Trophoblast cell (in vitro differentiated cells and primary cell): ENCODE measurements around the gene INPPL1.
"Not testable (repeated sequence)": the region's sequence is repeated elsewhere in the genome, so short reads cannot be mapped to it uniquely, and the experiment has no call there.

Source experiments
- DNase-seq, 2 donors: peaks; one replicate each; pipeline ENCODE4 v3.0.0-alpha.2; 2016
- H2AFZ ChIP-seq: 2 replicates; pipeline ENCODE4 v1.6.1; 2013; ENCODE audit warnings: low read length, moderate library complexity, mild to moderate bottlenecking; ENCODE audit not compliant: insufficient read depth, poor library complexity
- H2AK5ac ChIP-seq: 2 replicates; pipeline ENCODE4 v1.6.1; 2013; ENCODE audit warnings: mild to moderate bottlenecking, low read length
- H2BK120ac ChIP-seq: 2 replicates; pipeline ENCODE4 v1.6.1; 2013; ENCODE audit warnings: low read length, mild to moderate bottlenecking, moderate library complexity; ENCODE audit not compliant: insufficient read depth, poor library complexity
- H2BK12ac ChIP-seq: 2 replicates; pipeline ENCODE4 v1.6.1; 2013; ENCODE audit warnings: mild to moderate bottlenecking, low read length, moderate library complexity
- H2BK5ac ChIP-seq: 2 replicates; pipeline ENCODE4 v1.6.1; 2013; ENCODE audit warnings: low read length, low read depth, moderate library complexity, mild to moderate bottlenecking; ENCODE audit not compliant: poor library complexity
- H3K14ac ChIP-seq: 2 replicates; pipeline ENCODE4 v1.6.1; 2013; ENCODE audit warnings: mild to moderate bottlenecking, low read length
- H3K18ac ChIP-seq: 2 replicates; pipeline ENCODE4 v1.6.1; 2013; ENCODE audit warnings: mild to moderate bottlenecking, low read length
- H3K23ac ChIP-seq: 2 replicates; pipeline ENCODE4 v1.6.1; 2013; ENCODE audit warnings: low read length
- H3K27ac ChIP-seq: 2 replicates; pipeline ENCODE4 v1.5.1; 2013; ENCODE audit warnings: low read depth, mild to moderate bottlenecking, inconsistent platforms, low read length, moderate library complexity
- H3K27me3 ChIP-seq: 2 replicates; pipeline ENCODE4 v1.6.1; 2013; ENCODE audit warnings: inconsistent platforms, mild to moderate bottlenecking, low read length, moderate library complexity; ENCODE audit not compliant: insufficient read depth
- H3K36me3 ChIP-seq, 2 experiments: 1 replicate in 1 of 2; 2 replicates in 1 of 2; pipeline ENCODE4 v1.6.1; 2013; ENCODE audit warnings: low read length in 2 of 2, mild to moderate bottlenecking in 2 of 2, moderate library complexity in 1 of 2; ENCODE audit not compliant: insufficient read depth in 2 of 2, control insufficient read depth in 1 of 2
- H3K4ac ChIP-seq: 2 replicates; pipeline ENCODE4 v1.6.1; 2013; ENCODE audit warnings: low read depth, mild to moderate bottlenecking, low read length, moderate library complexity
- H3K4me1 ChIP-seq, 2 experiments: 1 replicate in 1 of 2; 2 replicates in 1 of 2; pipeline ENCODE4 v1.6.1; 2013; ENCODE audit warnings: low read length in 2 of 2, mild to moderate bottlenecking in 2 of 2, moderate library complexity in 1 of 2; ENCODE audit not compliant: insufficient read depth in 2 of 2, control insufficient read depth in 1 of 2
- H3K4me2 ChIP-seq: 2 replicates; pipeline ENCODE4 v1.6.1; 2013; ENCODE audit warnings: inconsistent platforms, mild to moderate bottlenecking, low read length, moderate library complexity
- H3K4me3 ChIP-seq: 2 replicates; pipeline ENCODE4 v1.5.1; 2013; ENCODE audit warnings: mild to moderate bottlenecking, low read depth, low read length, inconsistent platforms
- H3K79me1 ChIP-seq: one replicate; pipeline ENCODE4 v1.6.1; 2013; ENCODE audit warnings: low read length
- H3K79me2 ChIP-seq: 2 replicates; pipeline ENCODE4 v1.6.1; 2013; ENCODE audit warnings: low read length, mild to moderate bottlenecking; ENCODE audit not compliant: control insufficient read depth, insufficient read depth, poor library complexity
- H3K9ac ChIP-seq: 2 replicates; pipeline ENCODE4 v1.6.1; 2013; ENCODE audit warnings: mild to moderate bottlenecking, low read length
- H3K9me3 ChIP-seq: 2 replicates; pipeline ENCODE4 v1.6.1; 2013; ENCODE audit warnings: low read depth, mild to moderate bottlenecking, control low read depth, inconsistent platforms, low read length; ENCODE audit not compliant: insufficient read depth
- H4K12ac ChIP-seq: 2 replicates; pipeline ENCODE4 v1.6.1; 2013; ENCODE audit warnings: low read depth, mild to moderate bottlenecking, low read length, moderate library complexity
- H4K8ac ChIP-seq: 2 replicates; pipeline ENCODE4 v1.6.1; 2013; ENCODE audit warnings: low read depth, mild to moderate bottlenecking, low read length, moderate library complexity
- H4K91ac ChIP-seq: one replicate; pipeline ENCODE4 v1.6.1; 2013; ENCODE audit warnings: low read depth, mild to moderate bottlenecking, low read length, moderate library complexity
- WGBS: extraction: QIAGEN DNeasy Blood & Tissue Kit; methylation state at CpG from one replicate; pipeline ENCODE4 v1.1.7; 2013; ENCODE audit warnings: missing lambda C conversion rate; ENCODE audit not compliant: insufficient read length, insufficient coverage; ENCODE audit errors: extremely low coverage; 5-methylcytosine and 5-hydroxymethylcytosine counted together

Gene INPPL1

DNA sequence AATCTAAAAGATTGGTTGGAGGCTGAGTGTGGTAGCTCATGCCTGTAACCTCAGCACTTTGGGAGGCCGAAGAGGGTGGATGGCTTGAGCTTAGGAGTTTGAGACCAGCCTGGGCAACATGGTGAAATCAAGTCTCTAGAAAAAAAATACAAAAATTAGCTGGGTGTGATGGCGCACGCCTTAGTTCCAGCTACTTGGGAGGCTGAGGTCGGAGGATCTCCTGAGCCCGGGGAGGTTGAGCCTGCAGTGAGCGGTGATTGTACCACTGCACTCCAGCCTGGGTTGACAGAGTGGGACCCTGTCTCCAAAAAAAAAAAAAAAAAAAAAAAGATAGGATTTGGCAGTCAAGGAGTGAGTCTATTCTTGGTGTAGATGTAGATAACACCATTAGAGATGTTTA lies 22.0 kb upstream of the INPPL1 start:
- DNase-seq, result no peak
- no peak overlapping the region for H3K27ac ChIP-seq
- H3K36me3 ChIP-seq, result no peaks in the 10 kb centered on the region
- H3K79me1 ChIP-seq, result peaks cover 3% of the 10 kb centered on the region
- no peaks in the 10 kb centered on the region for H3K79me2 ChIP-seq
- H3K14ac ChIP-seq, result no peak overlapping the region
- no peak overlapping the region for H3K18ac ChIP-seq
- H4K91ac ChIP-seq, result no peak overlapping the region
- no peak overlapping the region for H3K4me3 ChIP-seq
- no peak overlapping the region for H2BK120ac ChIP-seq
- H3K4me1 ChIP-seq, result peaks cover 0 to 3% of the 10 kb centered on the region in 2 experiments
- no peaks in the 10 kb centered on the region for H3K9me3 ChIP-seq
- H3K4me2 ChIP-seq, result no peak overlapping the region
- WGBS, result no CpG with 5 or more reads among the region's 6 CpGs
- H3K9ac ChIP-seq, result no peak overlapping the region
- no peak overlapping the region for H2BK5ac ChIP-seq
- H3K23ac ChIP-seq, result no peak overlapping the region
- H2AFZ ChIP-seq, result no peak overlapping the region
- no peaks in the 10 kb centered on the region for H3K27me3 ChIP-seq
- H3K4ac ChIP-seq, result no peak overlapping the region
- no peak overlapping the region for H2AK5ac ChIP-seq
- H2BK12ac ChIP-seq, result no peak overlapping the region
- H4K8ac ChIP-seq, result no peak overlapping the region
- H4K12ac ChIP-seq, result no peak overlapping the region

DNA sequence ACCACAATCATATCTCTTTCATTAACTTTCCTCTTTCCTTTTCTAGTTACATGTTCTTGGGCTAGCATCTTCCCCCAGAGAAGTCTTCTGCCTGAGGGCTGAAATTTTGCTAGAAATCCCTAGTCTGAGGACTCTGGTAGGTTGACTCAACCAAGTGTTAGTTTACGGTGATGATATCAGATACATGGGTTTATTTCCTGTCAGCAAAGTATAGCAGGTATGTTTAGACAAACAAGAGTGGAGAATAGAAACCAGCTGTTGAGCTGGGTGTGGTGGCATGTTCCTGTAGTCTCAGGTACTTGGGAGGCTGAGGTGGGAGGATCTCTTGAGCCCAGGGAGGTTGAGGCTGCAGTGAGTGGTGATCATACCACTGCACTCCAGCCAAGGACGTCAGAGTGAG lies 21.4 kb upstream of the INPPL1 start:
- Histone ChIP-seq H3K27me3 (no peaks in the 10 kb centered on the region), H3K18ac (no peak overlapping the region), H3K79me2 (no peaks in the 10 kb centered on the region), H2AK5ac (no peak overlapping the region), H4K12ac (no peak overlapping the region), H3K36me3 (no peaks in the 10 kb centered on the region), H3K4ac (no peak overlapping the region), H3K4me2 (no peak overlapping the region), H2AFZ (no peak overlapping the region), H3K9me3 (no peaks in the 10 kb centered on the region), H3K9ac (no peak overlapping the region), H3K79me1 (peaks cover 3% of the 10 kb centered on the region), H4K8ac (no peak overlapping the region), H2BK12ac (no peak overlapping the region), H2BK120ac (no peak overlapping the region), H3K4me3 (no peak overlapping the region), H3K27ac (no peak overlapping the region), H2BK5ac (no peak overlapping the region), H4K91ac (no peak overlapping the region), H3K14ac (no peak overlapping the region), H3K23ac (no peak overlapping the region), H3K4me1 (peaks cover 0 to 3% of the 10 kb centered on the region in 2 experiments)
- WGBS, result no CpG with 5 or more reads among the region's 2 CpGs
- no peak for DNase-seq

DNA sequence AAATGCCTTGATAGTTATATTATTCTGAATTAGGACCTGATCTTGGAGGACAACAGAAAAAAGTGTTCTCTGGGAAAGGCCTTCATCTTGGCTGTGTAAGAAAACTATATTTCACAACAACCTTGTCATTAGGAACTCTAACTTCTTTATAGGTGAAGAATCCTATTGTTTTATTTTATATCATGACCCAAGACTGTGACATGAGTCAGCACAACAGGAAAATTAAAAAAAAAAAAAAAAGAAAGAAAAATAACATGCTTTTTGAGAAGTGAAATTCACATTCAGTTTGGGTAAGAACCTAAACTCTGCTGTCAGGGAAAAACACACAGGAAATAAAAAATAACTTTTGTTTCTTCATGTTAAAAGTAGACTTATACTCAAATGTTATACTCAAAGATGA lies 19.7 kb upstream of the INPPL1 start:
- Histone ChIP-seq H2BK120ac (no peak overlapping the region), H3K18ac (no peak overlapping the region), H3K4me2 (no peak overlapping the region)

DNA sequence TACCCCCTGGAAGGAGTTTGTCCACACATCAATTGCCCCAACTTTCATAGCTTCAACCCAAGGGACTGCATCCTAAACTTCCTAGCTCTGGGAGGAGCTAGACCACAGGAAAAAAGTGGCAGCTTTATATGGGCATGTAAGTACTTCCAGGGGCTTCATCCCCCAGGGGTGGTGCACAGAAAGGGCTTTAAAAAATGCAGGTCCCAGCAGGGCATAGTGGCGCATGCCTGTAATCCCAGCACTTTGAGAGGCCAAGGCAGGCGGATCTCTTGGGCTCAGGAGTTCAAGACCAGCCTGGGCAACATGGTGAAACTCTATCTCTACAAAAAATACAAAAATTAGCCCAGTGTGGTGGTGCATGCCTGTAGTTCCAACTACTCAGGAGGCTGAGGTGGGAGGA lies 17.8 kb upstream of the INPPL1 start:
- not testable (repeated sequence) for H3K9ac ChIP-seq, H2BK12ac ChIP-seq, H4K12ac ChIP-seq, H3K23ac ChIP-seq, H4K91ac ChIP-seq, H2BK120ac ChIP-seq, H3K4me2 ChIP-seq, H3K18ac ChIP-seq, H3K27me3 ChIP-seq, H2BK5ac ChIP-seq, DNase-seq, H2AFZ ChIP-seq, H3K9me3 ChIP-seq, H3K14ac ChIP-seq, H3K79me2 ChIP-seq, H3K27ac ChIP-seq, H3K4me3 ChIP-seq, H3K36me3 ChIP-seq, H3K4ac ChIP-seq, H3K4me1 ChIP-seq, H3K79me1 ChIP-seq, H2AK5ac ChIP-seq, H4K8ac ChIP-seq
- WGBS, result no CpG with 5 or more reads among the region's 2 CpGs

More for the DNA sequence above, 19.7 kb upstream of the INPPL1 start:
- no peak overlapping the region for H4K8ac ChIP-seq
- no peak overlapping the region for H4K12ac ChIP-seq
- H2AFZ ChIP-seq, result no peak overlapping the region
- no peak for DNase-seq
- no peak overlapping the region for H3K14ac ChIP-seq
- H3K4ac ChIP-seq, result no peak overlapping the region
- H2BK12ac ChIP-seq, result no peak overlapping the region
- no peaks in the 10 kb centered on the region for H3K27me3 ChIP-seq
- no peak overlapping the region for H4K91ac ChIP-seq
- H3K27ac ChIP-seq, result no peak overlapping the region
- H3K9me3 ChIP-seq, result peaks cover 1% of the 10 kb centered on the region
- no peak overlapping the region for H2AK5ac ChIP-seq
- no peaks in the 10 kb centered on the region for H3K79me2 ChIP-seq
- H3K23ac ChIP-seq, result no peak overlapping the region
- no peaks in the 10 kb centered on the region for H3K79me1 ChIP-seq
- no peak overlapping the region for H3K9ac ChIP-seq
- no peak overlapping the region for H3K4me3 ChIP-seq
- H2BK5ac ChIP-seq, result no peak overlapping the region
- no peaks in the 10 kb centered on the region for H3K4me1 ChIP-seq
- H3K36me3 ChIP-seq, result no peaks in the 10 kb centered on the region
